Posterior vena cava (tissue), 2 donors: ENCODE measurements around the gene CD34. TPM values are rescaled to one million over a fixed set of nuclear protein-coding genes. Genes with fewer than 3 reads are reported as not detected.
"Not testable (repeated sequence)": the region's sequence is repeated elsewhere in the genome, so short reads cannot be mapped to it uniquely, and the experiment has no call there.

Experiments
- DNase-seq: peaks from one replicate; pipeline ENCODE4 v3.0.0-alpha.2; 2020; ENCODE audit warnings: low spot score
- intact Hi-C, 2 donors: fragments of 100-400 bp; cut with DNase I; formaldehyde crosslinking; loops; one replicate each; pipeline versions ENCODE4 v1.14.1 to v1.14.2; 2022 to 2023
- total RNA-seq, 2 donors: library from RNA; stranded (reverse); fragmentation: NEBNext Ultra II Directional; extraction: Animal tissue kit (Norgen Biotek cat#: 25700); gene quantifications; one replicate each; pipeline ENCODE4 v1.2.1, GENCODE V29; 2021
- donor health status: DM: yes; HTN: yes; CAD: no.
- donor health status: DM: yes; HTN: yes; CAD: no.

The CD34 gene
- total RNA-seq, 2 donors from 2014 or later = 58.1 to 154 TPM

- DNase-seq = no peak
- intact Hi-C loops = loop anchor here (5.0 kb wide), 2 partner anchors 78 to 83 kb away; no protein-coding TSS in a partner anchor
These were observed 26.5 kb downstream of the CD34 start for GRCh38 chr1:207884266-207885029.

- intact Hi-C loops = no loop called here
- no peak for DNase-seq
These were observed 27.2 kb downstream of the CD34 start for GRCh38 chr1:207883660-207884250.

- no peak for DNase-seq
- intact Hi-C loops = no loop called here
These were observed 27.7 kb downstream of the CD34 start for GRCh38 chr1:207883104-207883651.

- DNase-seq = no peak
- intact Hi-C loops = no loop called here
These were observed 28.2 kb downstream of the CD34 start for GRCh38 chr1:207882692-207883091.

- intact Hi-C loops = loop anchor here in 1 of 2 donors (10.0 kb wide), 1 partner anchor 366 kb away; the partner anchor contains the start of gene PLXNA2
- DNase-seq = no peak
These were observed 32.0 kb downstream of the CD34 start for GRCh38 chr1:207878939-207879338.

- not testable (repeated sequence) for DNase-seq
- intact Hi-C loops = loop anchor here in 1 of 2 donors (10.0 kb wide), 1 partner anchor 367 kb away; the partner anchor contains the start of gene PLXNA2
These were observed 33.0 kb downstream of the CD34 start for GRCh38 chr1:207877914-207878313.

- intact Hi-C loops = loop anchor here in 1 of 2 donors (10.0 kb wide), 1 partner anchor 369 kb away; the partner anchor contains the start of gene PLXNA2
- DNase-seq = no peak
These were observed 34.8 kb downstream of the CD34 start for GRCh38 chr1:207876131-207876530.

GRCh38 chr1:207875532-207875931, 35.4 kb downstream of the CD34 start:
- DNase-seq = no peak
- intact Hi-C loops = loop anchor here in 1 of 2 donors (10.0 kb wide), 1 partner anchor 369 kb away; the partner anchor contains the start of gene PLXNA2

- intact Hi-C loops = loop anchor here in 1 of 2 donors (10.0 kb wide), 1 partner anchor 372 kb away; the partner anchor contains the start of gene PLXNA2
- no peak for DNase-seq
These were observed 37.7 kb downstream of the CD34 start for GRCh38 chr1:207873055-207873890.

GRCh38 chr1:207872621-207873020, 38.3 kb downstream of the CD34 start:
- no peak for DNase-seq
- intact Hi-C loops = loop anchor here in 1 of 2 donors (10.0 kb wide), 1 partner anchor 372 kb away; the partner anchor contains the start of gene PLXNA2

GRCh38 chr1:207871117-207871649, 39.7 kb downstream of the CD34 start:
- DNase-seq = no peak
- intact Hi-C loops = loop anchor here in 1 of 2 donors (10.0 kb wide), 1 partner anchor 374 kb away; the partner anchor contains the start of gene PLXNA2

GRCh38 chr1:207870306-207871031, 40.5 kb downstream of the CD34 start:
- no peak for DNase-seq
- intact Hi-C loops = loop anchor here in 1 of 2 donors (10.0 kb wide), 1 partner anchor 374 kb away; the partner anchor contains the start of gene PLXNA2

- DNase-seq = no peak
- intact Hi-C loops = loop anchor here in 1 of 2 donors (10.0 kb wide), 1 partner anchor 375 kb away; the partner anchor contains the start of gene PLXNA2
These were observed 41.1 kb downstream of the CD34 start for GRCh38 chr1:207869859-207870258.

GRCh38 chr1:207868774-207869721, 41.9 kb downstream of the CD34 start:
- DNase-seq = peak; percentile 92
- intact Hi-C loops = no loop called here

- intact Hi-C loops = no loop called here
- peak; percentile 90 for DNase-seq
These were observed 42.6 kb downstream of the CD34 start for GRCh38 chr1:207868251-207868773.
